NT2/D1 (cell line): Measurements from ENCODE around the gene SRGAP3.

Source experiments
- DNase-seq: peaks from one replicate; pipeline ENCODE4 v3.0.0-alpha.2; 2011; ENCODE audit warnings: low read depth, low spot score
- H3K27me3 ChIP-seq: 2 replicates; pipeline ENCODE4 v1.6.0; 2011; ENCODE audit warnings: mild to moderate bottlenecking; ENCODE audit not compliant: insufficient read length, insufficient read depth
- H3K36me3 ChIP-seq: 2 replicates; pipeline ENCODE4 v1.6.1; 2011; ENCODE audit warnings: mild to moderate bottlenecking, low read length, mixed read lengths; ENCODE audit not compliant: insufficient read depth, insufficient read length
- H3K4me1 ChIP-seq: 2 replicates; pipeline ENCODE4 v1.5.1; 2011; ENCODE audit not compliant: insufficient read depth, insufficient read length
- H3K4me3 ChIP-seq: 2 replicates; pipeline ENCODE4 v1.5.1; 2011; ENCODE audit warnings: low read depth; ENCODE audit not compliant: insufficient read length
- H3K9ac ChIP-seq: 2 replicates; pipeline ENCODE4 v1.6.0; 2011; ENCODE audit warnings: low read depth; ENCODE audit not compliant: insufficient read length
- H3K9me3 ChIP-seq: 2 replicates; pipeline ENCODE4 v1.5.1; 2011; ENCODE audit warnings: mild to moderate bottlenecking, low read length; ENCODE audit not compliant: insufficient read depth
- SUZ12 ChIP-seq: IDR thresholded peaks from 2 replicates; pipeline ENCODE4 v1.6.1; 2011; ENCODE audit not compliant: insufficient read length, insufficient read depth; ENCODE audit errors: extremely low read depth
- YY1 ChIP-seq: IDR thresholded peaks from 2 replicates; pipeline ENCODE4 v1.6.1; 2011; ENCODE audit not compliant: insufficient read length, insufficient read depth
- ZNF274 ChIP-seq: IDR thresholded peaks from 2 replicates; pipeline ENCODE4 v1.6.1; 2011; ENCODE audit warnings: mild to moderate bottlenecking, low read depth, low read length

Gene SRGAP3

GRCh38 chr3:8942115-8942514 is 307.3 kb downstream of the SRGAP3 start:
- H3K27me3 ChIP-seq: no peaks in the 10 kb centered on the region
- no peak overlapping the region for H3K4me3 ChIP-seq
- no peak for DNase-seq
- TF ChIP-seq YY1: no peak
- TF ChIP-seq SUZ12: no peak
- no peak for TF ChIP-seq ZNF274
- no peak overlapping the region for H3K9ac ChIP-seq
- peaks cover 78% of the 10 kb centered on the region for H3K36me3 ChIP-seq
- peaks cover 25% of the 10 kb centered on the region for H3K9me3 ChIP-seq
- H3K4me1 ChIP-seq: no peaks in the 10 kb centered on the region

- no peaks in the 10 kb centered on the region for H3K27me3 ChIP-seq
- H3K4me1 ChIP-seq: no peaks in the 10 kb centered on the region
- H3K9ac ChIP-seq: no peak overlapping the region
- DNase-seq: no peak
- no peak overlapping the region for H3K4me3 ChIP-seq
- H3K9me3 ChIP-seq: peaks cover 3% of the 10 kb centered on the region; the same call in 1 of the 2 replicates
- TF ChIP-seq SUZ12 (no peak), ZNF274 (no peak)
- peaks cover 78% of the 10 kb centered on the region for H3K36me3 ChIP-seq
Measured at GRCh38 chr3:8938021-8938420, 311.4 kb downstream of the SRGAP3 start.

GRCh38 chr3:8937064-8938020 is 312.1 kb downstream of the SRGAP3 start:
- no peak for DNase-seq

GRCh38 chr3:8932507-8932906 is 316.9 kb downstream of the SRGAP3 start:
- Histone ChIP-seq H3K4me3 (no peak overlapping the region), H3K4me1 (no peaks in the 10 kb centered on the region), H3K9ac (no peak overlapping the region), H3K9me3 (no peaks in the 10 kb centered on the region), H3K27me3 (no peaks in the 10 kb centered on the region), H3K36me3 (peaks cover 36% of the 10 kb centered on the region)
- DNase-seq: no peak
- no peak for TF ChIP-seq ZNF274
- TF ChIP-seq YY1: no peak
- TF ChIP-seq SUZ12: no peak

More at GRCh38 chr3:8937064-8938020, 312.1 kb downstream of the SRGAP3 start:
- TF ChIP-seq YY1 (no peak), ZNF274 (no peak)
- Histone ChIP-seq H3K9ac (no peak overlapping the region), H3K4me3 (no peak overlapping the region), H3K27me3 (no peaks in the 10 kb centered on the region), H3K4me1 (no peaks in the 10 kb centered on the region), H3K9me3 (no peaks in the 10 kb centered on the region), H3K36me3 (peaks cover 76% of the 10 kb centered on the region)

- peaks cover 26% of the 10 kb centered on the region for H3K36me3 ChIP-seq
- no peak for DNase-seq
- H3K9ac ChIP-seq: no peak overlapping the region
- no peaks in the 10 kb centered on the region for H3K27me3 ChIP-seq
- no peak overlapping the region for H3K4me3 ChIP-seq
- TF ChIP-seq YY1 (no peak), SUZ12 (no peak), ZNF274 (no peak)
- H3K4me1 ChIP-seq: no peaks in the 10 kb centered on the region
- no peaks in the 10 kb centered on the region for H3K9me3 ChIP-seq
Measured at GRCh38 chr3:8931342-8931741, 318.1 kb downstream of the SRGAP3 start.
